ENCODE data around the gene SRSF2.
"Not testable (repeated sequence)": the region's sequence is repeated elsewhere in the genome, so short reads cannot be mapped to it uniquely, and the experiment has no call there.

SRSF2 gene

GRCh38 chr17:76700617-76701470 lies 36.3 kb downstream of the SRSF2 start:
- DNase-seq (ENCODE audit: low spot score), result no peak

GRCh38 chr17:76700270-76700616 lies 36.9 kb downstream of the SRSF2 start:
- no peak for DNase-seq (ENCODE audit: low spot score)

GRCh38 chr17:76698466-76698977 lies 38.6 kb downstream of the SRSF2 start:
- DNase-seq (ENCODE audit: low spot score), result not testable (repeated sequence)

GRCh38 chr17:76697702-76698465 lies 39.2 kb downstream of the SRSF2 start:
- DNase-seq (ENCODE audit: low spot score), result no peak

- DNase-seq (ENCODE audit: low spot score), result no peak
Measured at GRCh38 chr17:76696763-76697701, 40.1 kb downstream of the SRSF2 start.

- no peak for DNase-seq (ENCODE audit: low spot score)
Measured at GRCh38 chr17:76695059-76695831, 41.9 kb downstream of the SRSF2 start.

GRCh38 chr17:76691379-76692191 lies 45.5 kb downstream of the SRSF2 start:
- no peak for DNase-seq (ENCODE audit: low spot score)

- DNase-seq (ENCODE audit: low spot score), result no peak
Measured at GRCh38 chr17:76690596-76691280, 46.4 kb downstream of the SRSF2 start.

GRCh38 chr17:76689859-76690258 lies 47.3 kb downstream of the SRSF2 start:
- peak; percentile 69 for DNase-seq (ENCODE audit: low spot score)

GRCh38 chr17:76688165-76688622 lies 48.9 kb downstream of the SRSF2 start:
- DNase-seq (ENCODE audit: low spot score), result no peak

GRCh38 chr17:76687298-76688164 lies 49.6 kb downstream of the SRSF2 start:
- DNase-seq (ENCODE audit: low spot score), result no peak

- peak; percentile 81 for DNase-seq (ENCODE audit: low spot score)
Measured at GRCh38 chr17:76686538-76687297, 50.4 kb downstream of the SRSF2 start.

- DNase-seq (ENCODE audit: low spot score), result no peak
Measured at GRCh38 chr17:76685846-76686245, 51.3 kb downstream of the SRSF2 start.

GRCh38 chr17:76685366-76685765 lies 51.8 kb downstream of the SRSF2 start:
- no peak for DNase-seq (ENCODE audit: low spot score)

GRCh38 chr17:76684756-76685155 lies 52.4 kb downstream of the SRSF2 start:
- DNase-seq (ENCODE audit: low spot score), result no peak
